Measurements from ENCODE around the gene ROBO2. TPM values are rescaled to one million over a fixed set of nuclear protein-coding genes. Genes with fewer than 3 reads are reported as not detected.

Gene ROBO2
- total RNA-seq, 2 donors from 2014 or later, result 2.5 to 2.9 TPM

DNA sequence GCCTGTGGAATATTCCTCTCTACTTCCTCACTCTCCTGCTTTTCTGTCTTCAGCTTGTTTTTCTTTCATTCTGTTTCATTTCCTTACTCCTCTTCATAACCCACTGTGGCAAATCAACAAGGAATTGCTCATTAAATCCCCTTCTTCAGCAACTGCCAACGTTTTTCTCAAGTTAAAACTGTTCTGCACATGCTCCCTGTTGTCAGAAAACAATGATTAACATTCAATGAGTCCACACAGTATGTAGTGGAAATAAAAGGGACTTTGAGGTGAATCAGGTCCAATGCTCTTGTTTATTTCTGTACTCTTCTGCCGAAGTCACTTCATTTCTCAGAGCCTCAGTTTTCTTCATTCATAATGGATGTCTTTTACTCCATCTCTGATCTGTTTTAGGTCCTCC is 11.9 kb upstream of the ROBO2 start:
- no peaks in the 10 kb centered on the region for H3K27me3 Mint-ChIP-seq (ENCODE audit: insufficient read depth)
- Histone ChIP-seq H3K9me3 (ENCODE audit: control insufficient read depth, low read length) (no peaks in the 10 kb centered on the region), H3K27ac (ENCODE audit: low read depth, low read length) (no peak overlapping the region), H3K27me3 (ENCODE audit: control insufficient read depth, insufficient read depth, low read length, poor library complexity, severe bottlenecking) (no peaks in the 10 kb centered on the region), H3K36me3 (ENCODE audit: control insufficient read depth, insufficient read depth, low read length) (no peaks in the 10 kb centered on the region), H3K4me1 (ENCODE audit: control insufficient read depth, insufficient read depth, low read length) (no peaks in the 10 kb centered on the region), H3K4me3 (ENCODE audit: low read length) (no peak overlapping the region), H3K9ac (ENCODE audit: extremely low read depth, low read length, poor library complexity, severe bottlenecking) (no peak overlapping the region)
- H3K27ac Mint-ChIP-seq, result no peak overlapping the region
- H3K36me3 Mint-ChIP-seq (ENCODE audit: low read depth), result no peaks in the 10 kb centered on the region
- H3K4me3 Mint-ChIP-seq, result no peak overlapping the region
- DNase-seq, result no peak
- no peaks in the 10 kb centered on the region for H3K9me3 Mint-ChIP-seq
- peaks cover 4% of the 10 kb centered on the region for H3K4me1 Mint-ChIP-seq
- WGBS, 2 experiments (ENCODE audit: insufficient coverage in 1 of 2, insufficient read length in 1 of 2), result 70 to 100% methylated on average over 1 to 2 of the region's 2 CpGs
- TF ChIP-seq, protein P1, sequence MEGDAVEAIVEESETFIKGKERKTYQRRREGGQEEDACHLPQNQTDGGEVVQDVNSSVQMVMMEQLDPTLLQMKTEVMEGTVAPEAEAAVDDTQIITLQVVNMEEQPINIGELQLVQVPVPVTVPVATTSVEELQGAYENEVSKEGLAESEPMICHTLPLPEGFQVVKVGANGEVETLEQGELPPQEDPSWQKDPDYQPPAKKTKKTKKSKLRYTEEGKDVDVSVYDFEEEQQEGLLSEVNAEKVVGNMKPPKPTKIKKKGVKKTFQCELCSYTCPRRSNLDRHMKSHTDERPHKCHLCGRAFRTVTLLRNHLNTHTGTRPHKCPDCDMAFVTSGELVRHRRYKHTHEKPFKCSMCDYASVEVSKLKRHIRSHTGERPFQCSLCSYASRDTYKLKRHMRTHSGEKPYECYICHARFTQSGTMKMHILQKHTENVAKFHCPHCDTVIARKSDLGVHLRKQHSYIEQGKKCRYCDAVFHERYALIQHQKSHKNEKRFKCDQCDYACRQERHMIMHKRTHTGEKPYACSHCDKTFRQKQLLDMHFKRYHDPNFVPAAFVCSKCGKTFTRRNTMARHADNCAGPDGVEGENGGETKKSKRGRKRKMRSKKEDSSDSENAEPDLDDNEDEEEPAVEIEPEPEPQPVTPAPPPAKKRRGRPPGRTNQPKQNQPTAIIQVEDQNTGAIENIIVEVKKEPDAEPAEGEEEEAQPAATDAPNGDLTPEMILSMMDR (conservative IDR thresholded peaks at IDR 0.05), result no peak

DNA sequence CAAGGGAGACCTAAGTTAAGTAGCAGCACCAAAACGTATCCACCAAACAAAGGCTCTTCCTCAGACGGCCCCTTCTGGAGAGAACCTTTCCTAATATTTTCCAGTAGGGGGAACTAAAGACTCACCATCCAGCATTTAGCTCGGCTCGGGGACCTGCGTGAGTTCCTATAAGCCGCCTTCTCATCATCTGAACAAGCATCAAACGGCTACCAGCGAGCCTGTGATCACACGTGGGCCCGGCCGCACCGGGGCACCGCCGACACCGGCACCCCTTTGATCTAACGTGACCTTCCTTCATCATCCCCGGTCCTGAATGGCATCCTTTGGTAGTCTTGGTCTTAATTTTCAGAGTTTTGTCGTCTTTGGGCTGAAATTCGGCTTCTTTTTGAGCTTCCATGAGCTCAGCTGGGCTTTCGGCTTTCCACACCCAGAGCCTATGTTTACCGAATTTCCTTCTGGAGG is 1.4 kb upstream of the ROBO2 start:
- H3K4me1 Mint-ChIP-seq, result peaks cover 9% of the 10 kb centered on the region
- no peaks in the 10 kb centered on the region for H3K9me3 ChIP-seq (ENCODE audit: control insufficient read depth, low read length)
- H3K27me3 ChIP-seq (ENCODE audit: control insufficient read depth, insufficient read depth, low read length, poor library complexity, severe bottlenecking), result peaks cover 30% of the 10 kb centered on the region
- no peak overlapping the region for H3K9ac ChIP-seq (ENCODE audit: extremely low read depth, low read length, poor library complexity, severe bottlenecking)
- TF ChIP-seq, protein P1 (conservative IDR thresholded peaks at IDR 0.05), result peak; percentile 87
- peaks cover 35% of the 10 kb centered on the region for H3K27me3 Mint-ChIP-seq (ENCODE audit: insufficient read depth)
- H3K4me3 ChIP-seq (ENCODE audit: low read length), result peak overlapping the region; percentile 84
- H3K27ac ChIP-seq (ENCODE audit: low read depth, low read length), result peak overlapping the region; percentile 19
- no peaks in the 10 kb centered on the region for H3K36me3 ChIP-seq (ENCODE audit: control insufficient read depth, insufficient read depth, low read length)
- WGBS, 2 experiments (ENCODE audit: insufficient coverage in 1 of 2, insufficient read length in 1 of 2), result 0% methylated on average over 7 to 21 of the region's 21 CpGs
- H3K36me3 Mint-ChIP-seq (ENCODE audit: low read depth), result no peaks in the 10 kb centered on the region
- no peaks in the 10 kb centered on the region for H3K4me1 ChIP-seq (ENCODE audit: control insufficient read depth, insufficient read depth, low read length)
- H3K4me3 Mint-ChIP-seq, result peak overlapping the region; percentile 73
- DNase-seq, result peak; percentile 88
- H3K9me3 Mint-ChIP-seq, result no peaks in the 10 kb centered on the region
- no peak overlapping the region for H3K27ac Mint-ChIP-seq

DNA sequence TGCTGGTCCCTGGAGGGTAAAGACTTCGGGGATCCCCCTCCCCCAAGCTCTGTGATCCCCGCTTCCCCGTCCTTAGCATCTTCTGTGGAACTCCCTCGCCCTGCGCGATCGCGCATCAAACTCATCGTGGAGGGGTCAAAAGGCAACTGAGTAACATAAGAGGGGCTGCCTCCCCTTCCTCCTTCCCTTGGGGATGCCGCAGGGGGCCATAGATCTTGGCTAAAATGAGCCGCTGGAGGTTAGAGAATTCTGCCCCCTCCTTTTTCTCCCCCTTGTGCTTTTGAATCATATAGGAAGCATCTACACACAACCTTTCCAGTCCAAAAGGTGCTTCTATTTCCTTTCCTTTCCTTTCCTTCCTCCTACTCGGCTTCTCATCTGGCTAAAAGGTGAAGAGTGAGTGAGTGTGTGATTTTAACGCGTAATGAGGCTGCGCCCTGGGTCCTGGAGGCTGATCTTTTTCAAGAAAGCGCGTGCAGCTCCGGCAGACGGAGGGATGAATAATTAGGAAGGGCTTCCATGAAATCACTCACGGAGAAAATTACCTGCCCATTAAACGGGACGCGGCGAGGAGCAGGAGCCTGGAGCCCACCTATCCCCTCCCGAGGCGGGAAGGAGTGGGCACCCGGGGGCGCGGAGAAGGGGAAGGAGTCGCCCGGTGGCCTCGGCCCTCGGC is 831 bp upstream of the ROBO2 start:
- peak overlapping the region; percentile 52 for H3K27ac ChIP-seq (ENCODE audit: low read depth, low read length)

More for the DNA sequence above, 831 bp upstream of the ROBO2 start:
- H3K36me3 ChIP-seq (ENCODE audit: control insufficient read depth, insufficient read depth, low read length), result no peaks in the 10 kb centered on the region
- Mint-ChIP-seq H3K4me1 (peaks cover 9% of the 10 kb centered on the region), H3K27ac (no peak overlapping the region), H3K4me3 (peak overlapping the region; percentile 73), H3K27me3 (ENCODE audit: insufficient read depth) (peaks cover 35% of the 10 kb centered on the region), H3K9me3 (no peaks in the 10 kb centered on the region), H3K36me3 (ENCODE audit: low read depth) (no peaks in the 10 kb centered on the region)
- no peak overlapping the region for H3K9ac ChIP-seq (ENCODE audit: extremely low read depth, low read length, poor library complexity, severe bottlenecking)
- no peaks in the 10 kb centered on the region for H3K4me1 ChIP-seq (ENCODE audit: control insufficient read depth, insufficient read depth, low read length)
- DNase-seq, result peak; percentile 75
- H3K27me3 ChIP-seq (ENCODE audit: control insufficient read depth, insufficient read depth, low read length, poor library complexity, severe bottlenecking), result peaks cover 30% of the 10 kb centered on the region
- TF ChIP-seq, protein P1 (conservative IDR thresholded peaks at IDR 0.05), result no peak
- no peaks in the 10 kb centered on the region for H3K9me3 ChIP-seq (ENCODE audit: control insufficient read depth, low read length)
- 0 to 1% methylated on average over 2 to 33 of the region's 33 CpGs for WGBS, 2 experiments (ENCODE audit: insufficient coverage in 1 of 2, insufficient read length in 1 of 2)
- H3K4me3 ChIP-seq (ENCODE audit: low read length), result peak overlapping the region; percentile 84
